Uterus (tissue), 4 donors: ENCODE data around the gene AP1S3. TPM values are rescaled to one million over a fixed set of nuclear protein-coding genes. Genes with fewer than 3 reads are reported as not detected.

Experiments used
- DNase-seq, 2 donors: peaks; one replicate each; pipeline ENCODE4 v3.0.0-alpha.2; 2019 to 2020
- H3K27ac ChIP-seq, 2 donors: fragments of 200-600 bp; sonication (generic); 1 replicate in 1 of 2; 2 replicates in 1 of 2; pipeline ENCODE4 v1.5.1; 2016 to 2018
- H3K27me3 ChIP-seq, 2 donors: fragments of 200-600 bp; sonication (generic); one replicate each; pipeline ENCODE4 v1.5.1; 2018 to 2019; ENCODE audit warnings: control low read depth in 1 of 2
- H3K36me3 ChIP-seq, 2 donors: fragments of 200-600 bp; sonication (generic); one replicate each; pipeline ENCODE4 v1.5.1; 2019; ENCODE audit warnings: control low read depth in 1 of 2
- H3K4me1 ChIP-seq, 2 donors: fragments of 200-600 bp; sonication (generic); one replicate each; pipeline ENCODE4 v1.5.1; 2018 to 2019; ENCODE audit warnings: control low read depth in 1 of 2
- H3K4me3 ChIP-seq, 2 donors: fragments of 200-600 bp; sonication (generic); 1 replicate in 1 of 2; 2 replicates in 1 of 2; pipeline ENCODE4 v1.5.1; 2018 to 2019; ENCODE audit warnings: mild to moderate bottlenecking in 1 of 2
- H3K9me3 ChIP-seq, 2 donors: fragments of 200-600 bp; sonication (generic); one replicate each; pipeline ENCODE4 v1.5.1; 2019; ENCODE audit warnings: control low read depth in 1 of 2
- POLR2A ChIP-seq, 2 donors: fragments of 450-650 bp; IDR thresholded peaks; one replicate each; pipeline ENCODE4 v1.6.1; 2016; ENCODE audit warnings: antibody characterized with exemption in 2 of 2, mild to moderate bottlenecking in 1 of 2, moderate library complexity in 1 of 2
- intact Hi-C: fragments of 100-400 bp; cut with DNase I; formaldehyde crosslinking; loops from one replicate; pipeline ENCODE4 v1.15.1; 2023; ENCODE audit warnings: low total_unique reads
- total RNA-seq, 4 donors: library from RNA; depleted of rRNA in 3 of 4; stranded (reverse); fragments of >200 nt in 3 of 4; gene quantifications; one replicate each; pipeline versions ENCODE4 v1.1.0 to v1.2.4, GENCODE V29; 2014 to 2023
- TF ChIP-seq, protein P1 (sequence below), 4 experiments: fragments of 200-600 bp in 2 of 4; fragments of 450-650 bp in 2 of 4; sonication (generic) in 2 of 4; IDR thresholded peaks; one replicate each; pipeline ENCODE4 v1.5.1; 2016 to 2019; ENCODE audit warnings: antibody characterized with exemption in 4 of 4, mild to moderate bottlenecking in 2 of 4, moderate library complexity in 1 of 4
- donor health status: DM: yes; HTN: yes; CAD: no.

Gene AP1S3
- total RNA-seq, 4 donors from 2014 or later, result 2.0 to 5.6 TPM; not detected in 2

DNA sequence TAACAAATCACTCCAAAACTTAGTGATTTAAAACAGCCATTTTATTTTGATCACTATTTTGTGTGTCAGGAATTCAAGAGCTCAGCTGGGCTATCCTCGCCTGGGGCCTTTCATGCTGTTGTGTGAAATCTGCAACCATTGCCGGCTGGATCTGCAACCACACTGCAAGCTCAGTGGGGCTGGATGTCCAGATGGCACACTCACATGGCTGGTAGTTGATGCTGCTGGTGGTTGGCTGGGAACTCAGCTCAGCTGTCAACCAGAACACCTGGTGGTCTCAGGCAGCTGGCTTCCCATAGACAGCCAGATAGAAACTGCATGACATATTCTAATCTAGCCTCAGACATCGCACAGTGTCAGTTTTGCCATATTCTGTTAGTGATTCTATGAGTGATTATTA lies 30.6 kb upstream of the AP1S3 start:
- no peaks in the 10 kb centered on the region for H3K27me3 ChIP-seq
- no peak overlapping the region for H3K4me3 ChIP-seq
- intact Hi-C loops, result no loop called here
- no peaks in the 10 kb centered on the region for H3K4me1 ChIP-seq
- no peaks in the 10 kb centered on the region for H3K36me3 ChIP-seq
- DNase-seq, result no peak
- H3K9me3 ChIP-seq, result no peaks in the 10 kb centered on the region
- no peak overlapping the region for H3K27ac ChIP-seq
- TF ChIP-seq, protein P1, sequence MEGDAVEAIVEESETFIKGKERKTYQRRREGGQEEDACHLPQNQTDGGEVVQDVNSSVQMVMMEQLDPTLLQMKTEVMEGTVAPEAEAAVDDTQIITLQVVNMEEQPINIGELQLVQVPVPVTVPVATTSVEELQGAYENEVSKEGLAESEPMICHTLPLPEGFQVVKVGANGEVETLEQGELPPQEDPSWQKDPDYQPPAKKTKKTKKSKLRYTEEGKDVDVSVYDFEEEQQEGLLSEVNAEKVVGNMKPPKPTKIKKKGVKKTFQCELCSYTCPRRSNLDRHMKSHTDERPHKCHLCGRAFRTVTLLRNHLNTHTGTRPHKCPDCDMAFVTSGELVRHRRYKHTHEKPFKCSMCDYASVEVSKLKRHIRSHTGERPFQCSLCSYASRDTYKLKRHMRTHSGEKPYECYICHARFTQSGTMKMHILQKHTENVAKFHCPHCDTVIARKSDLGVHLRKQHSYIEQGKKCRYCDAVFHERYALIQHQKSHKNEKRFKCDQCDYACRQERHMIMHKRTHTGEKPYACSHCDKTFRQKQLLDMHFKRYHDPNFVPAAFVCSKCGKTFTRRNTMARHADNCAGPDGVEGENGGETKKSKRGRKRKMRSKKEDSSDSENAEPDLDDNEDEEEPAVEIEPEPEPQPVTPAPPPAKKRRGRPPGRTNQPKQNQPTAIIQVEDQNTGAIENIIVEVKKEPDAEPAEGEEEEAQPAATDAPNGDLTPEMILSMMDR (IDR thresholded peaks at IDR 0.05), result no peak
- TF ChIP-seq POLR2A (IDR thresholded peaks at IDR 0.05), result no peak

DNA sequence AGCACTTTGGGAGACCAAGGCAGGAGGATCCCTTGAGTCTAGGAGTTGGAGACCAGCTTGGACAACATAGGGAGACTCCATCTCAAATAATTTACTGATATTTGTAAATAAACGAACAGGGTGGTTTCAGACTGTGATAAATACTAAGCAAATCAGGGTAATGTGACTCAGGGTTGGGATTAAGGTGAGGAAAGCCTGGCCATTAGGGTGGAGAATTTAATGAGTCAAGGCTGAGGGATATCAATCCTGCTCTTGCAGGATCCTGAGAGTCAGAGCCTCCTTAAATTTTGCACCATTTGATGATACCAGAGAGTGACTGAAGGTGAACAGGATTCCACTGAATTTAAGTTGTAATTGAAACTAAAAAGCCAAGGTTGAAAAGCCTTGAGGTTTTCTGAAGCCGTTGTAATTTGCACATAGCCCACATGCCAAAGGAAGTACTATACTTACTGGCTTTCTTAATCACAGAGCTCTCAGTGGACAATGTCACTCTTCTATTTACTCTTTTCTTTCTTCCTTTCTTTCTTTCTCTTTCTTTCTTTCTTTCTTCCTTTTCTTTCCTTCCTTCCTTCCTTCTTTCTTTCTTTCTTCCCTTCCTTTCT lies 28.6 kb upstream of the AP1S3 start:
- no peak for TF ChIP-seq POLR2A (IDR thresholded peaks at IDR 0.05)
- TF ChIP-seq, protein P1 (IDR thresholded peaks at IDR 0.05), result no peak
- intact Hi-C loops, result no loop called here
- no peak for DNase-seq
- Histone ChIP-seq H3K4me1 (no peaks in the 10 kb centered on the region), H3K36me3 (no peaks in the 10 kb centered on the region), H3K9me3 (no peaks in the 10 kb centered on the region), H3K27me3 (no peaks in the 10 kb centered on the region), H3K4me3 (no peak overlapping the region), H3K27ac (no peak overlapping the region)

DNA sequence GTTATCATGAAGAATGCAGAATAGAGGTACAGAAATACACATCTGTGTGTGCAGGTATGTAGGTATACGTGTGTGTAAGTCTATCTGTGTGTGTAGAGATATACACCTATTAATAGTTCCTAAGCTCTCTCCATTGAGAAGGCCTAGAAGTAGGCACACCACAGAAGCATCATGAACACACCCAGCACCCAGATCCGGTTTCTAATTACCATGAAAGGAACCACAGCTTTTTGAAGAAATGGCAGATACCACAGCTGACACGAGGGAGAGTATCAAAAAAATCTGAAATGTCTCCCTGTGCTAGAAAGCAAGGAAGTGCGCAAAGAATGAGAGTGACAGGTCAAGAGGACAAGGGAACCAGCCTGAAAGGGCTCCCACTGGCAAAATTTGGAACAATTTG lies 27.7 kb upstream of the AP1S3 start:
- no peak overlapping the region for H3K4me3 ChIP-seq
- H3K9me3 ChIP-seq, result no peaks in the 10 kb centered on the region
- intact Hi-C loops, result no loop called here
- no peaks in the 10 kb centered on the region for H3K36me3 ChIP-seq
- H3K4me1 ChIP-seq, result no peaks in the 10 kb centered on the region
- no peak for DNase-seq
- no peaks in the 10 kb centered on the region for H3K27me3 ChIP-seq
- no peak for TF ChIP-seq POLR2A (IDR thresholded peaks at IDR 0.05)
- TF ChIP-seq, protein P1 (IDR thresholded peaks at IDR 0.05), result no peak
- H3K27ac ChIP-seq, result no peak overlapping the region

DNA sequence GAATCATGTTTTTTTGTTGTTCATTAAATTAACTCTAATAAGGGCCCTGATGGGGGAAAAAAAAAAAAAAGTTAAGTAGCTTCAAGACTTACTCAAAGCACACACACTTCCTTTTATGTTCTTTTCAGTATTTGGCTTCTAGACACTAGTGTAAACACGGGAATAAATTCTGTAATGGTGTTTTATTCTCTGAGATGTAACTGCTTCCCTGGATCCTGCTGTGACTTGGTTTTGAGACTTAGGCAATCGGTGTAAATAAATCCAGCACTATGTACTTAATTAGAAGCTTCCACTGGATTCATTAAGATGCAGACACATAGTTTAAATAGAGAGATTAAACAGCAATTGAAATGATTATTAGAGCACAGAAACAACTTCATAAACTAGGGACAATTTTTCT lies 26.1 kb upstream of the AP1S3 start:
- intact Hi-C loops, result no loop called here

More for the DNA sequence above, 26.1 kb upstream of the AP1S3 start:
- no peak overlapping the region for H3K4me3 ChIP-seq
- H3K27ac ChIP-seq, result no peak overlapping the region
- no peaks in the 10 kb centered on the region for H3K36me3 ChIP-seq
- H3K27me3 ChIP-seq, result no peaks in the 10 kb centered on the region
- H3K9me3 ChIP-seq, result no peaks in the 10 kb centered on the region
- no peak for TF ChIP-seq POLR2A (IDR thresholded peaks at IDR 0.05)
- TF ChIP-seq, protein P1 (IDR thresholded peaks at IDR 0.05), result no peak
- no peaks in the 10 kb centered on the region for H3K4me1 ChIP-seq
- no peak for DNase-seq
